Mesodermal cell (in vitro differentiated cells): Measurements from ENCODE around the gene FAM167B.
A peak's percentile ranks its signal among the peaks of the same experiment; 100 is the strongest.
"Not testable (repeated sequence)": the region's sequence is repeated elsewhere in the genome, so short reads cannot be mapped to it uniquely, and the experiment has no call there.

Experiments used
- H3K27ac ChIP-seq: 2 replicates; pipeline ENCODE4 v1.7.0; 2013; ENCODE audit warnings: mild to moderate bottlenecking, low read depth, low read length, moderate library complexity; ENCODE audit not compliant: severe bottlenecking
- H3K36me3 ChIP-seq: 2 replicates; pipeline ENCODE4 v1.7.1; 2013; ENCODE audit warnings: mild to moderate bottlenecking, low read length, moderate library complexity; ENCODE audit not compliant: control insufficient read depth, insufficient read depth
- H3K4me1 ChIP-seq: one replicate; pipeline ENCODE4 v1.7.1; 2013; ENCODE audit warnings: mild to moderate bottlenecking, low read length; ENCODE audit not compliant: insufficient read depth, control insufficient read depth, poor library complexity, severe bottlenecking
- H3K4me3 ChIP-seq: 2 replicates; pipeline ENCODE4 v1.7.0; 2013; ENCODE audit warnings: low read length, control low read depth, mild to moderate bottlenecking; ENCODE audit not compliant: insufficient read depth, poor library complexity, severe bottlenecking; ENCODE audit errors: extremely low read depth
- H3K9me3 ChIP-seq: 2 replicates; pipeline ENCODE4 v1.7.1; 2013; ENCODE audit warnings: mild to moderate bottlenecking, low read length, moderate library complexity; ENCODE audit not compliant: control insufficient read depth
- WGBS, 2 experiments: methylation state at CpG; one replicate each; pipeline ENCODE4 v1.1.5; 2013; ENCODE audit warnings: missing lambda C conversion rate in 2 of 2; ENCODE audit not compliant: insufficient coverage in 2 of 2; 5-methylcytosine and 5-hydroxymethylcytosine counted together

FAM167B gene

DNA sequence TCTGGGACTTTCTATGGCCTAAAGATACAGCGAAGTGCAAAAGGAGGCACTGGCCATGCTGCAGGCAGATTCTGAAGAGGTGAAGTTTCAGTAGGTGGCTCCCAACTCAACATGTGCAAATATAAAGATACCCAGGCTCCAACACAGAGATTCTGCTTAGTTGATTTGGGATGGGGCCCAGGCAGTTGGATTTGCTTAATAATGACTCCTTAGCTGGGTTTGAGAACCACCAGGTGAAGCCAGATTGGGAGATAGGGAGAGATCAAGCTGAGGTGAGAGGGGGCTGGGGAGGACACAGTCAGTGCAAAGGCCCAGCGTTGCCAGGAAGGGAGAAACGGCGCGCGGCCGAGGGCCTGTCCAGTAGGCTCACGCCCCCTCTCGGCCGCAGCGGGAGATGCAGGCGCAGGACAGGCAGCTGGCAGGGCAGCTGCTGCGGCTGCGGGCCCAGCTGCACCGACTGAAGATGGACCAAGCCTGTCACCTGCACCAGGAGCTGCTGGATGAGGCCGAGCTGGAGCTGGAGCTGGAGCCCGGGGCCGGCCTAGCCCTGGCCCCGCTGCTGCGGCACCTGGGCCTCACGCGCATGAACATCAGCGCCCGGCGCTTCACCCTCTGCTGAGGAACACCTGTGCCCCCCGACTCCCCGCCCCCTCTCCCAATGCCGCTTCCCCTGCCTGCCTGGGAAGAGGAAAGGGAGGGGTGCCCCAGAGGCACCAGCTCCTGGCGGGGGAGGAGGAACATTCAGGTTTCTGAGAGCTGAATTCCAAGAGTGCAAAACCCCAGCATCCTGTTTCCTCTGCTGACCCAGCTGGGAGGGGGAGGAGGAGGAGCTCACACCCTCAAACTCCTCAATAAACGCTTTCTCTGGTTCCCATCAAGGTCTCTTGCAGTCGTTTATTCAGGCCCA, 1.2 kb downstream of the FAM167B start:
- peak overlapping the region; percentile 5 for H3K4me3 ChIP-seq
- H3K36me3 ChIP-seq = no peaks in the 10 kb centered on the region
- H3K9me3 ChIP-seq = no peaks in the 10 kb centered on the region
- H3K27ac ChIP-seq = no peak overlapping the region
- peaks cover 14% of the 10 kb centered on the region for H3K4me1 ChIP-seq
- 8% methylated on average over 24 to 25 of the region's 31 CpGs for WGBS, 2 experiments

DNA sequence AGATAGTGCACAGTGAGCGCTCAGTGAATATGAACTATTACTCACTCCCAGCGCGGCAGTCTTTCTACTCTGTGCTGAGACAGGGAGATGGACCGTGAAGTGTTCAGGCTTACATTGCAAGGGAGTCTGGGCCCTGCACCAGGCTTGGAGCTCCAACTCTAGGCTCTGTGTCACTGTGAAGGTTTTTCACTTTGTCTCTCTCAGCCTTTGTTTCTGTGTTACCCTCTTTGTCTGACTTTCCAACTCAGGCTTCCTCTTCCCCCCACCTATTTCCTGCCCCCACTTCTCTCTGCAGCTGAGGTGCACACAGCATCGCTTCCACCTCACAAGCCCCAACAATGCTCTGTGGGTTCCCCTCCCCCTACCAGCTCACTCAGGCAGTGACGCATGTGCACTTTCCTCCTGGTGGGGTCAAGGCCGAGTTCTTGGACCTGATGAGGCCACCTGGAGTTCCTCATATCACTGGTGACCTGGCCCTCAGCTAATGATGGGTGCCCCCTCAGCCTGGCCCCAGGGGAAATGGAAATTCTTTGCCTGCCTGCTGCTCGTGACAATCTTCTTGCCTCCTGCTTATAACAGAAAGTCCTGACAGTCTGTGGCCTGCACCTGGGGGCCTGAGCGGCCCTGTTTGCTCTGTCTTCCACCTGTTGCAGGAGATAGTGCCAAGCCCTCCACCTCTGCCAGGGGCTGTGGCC, 3.0 kb downstream of the FAM167B start:
- 83% methylated on average over 8 to 9 of the region's 9 CpGs for WGBS, 2 experiments
- Histone ChIP-seq H3K4me1 (peaks cover 14% of the 10 kb centered on the region), H3K27ac (peak overlapping the region; percentile 71), H3K36me3 (no peaks in the 10 kb centered on the region), H3K9me3 (no peaks in the 10 kb centered on the region), H3K4me3 (no peak overlapping the region)

DNA sequence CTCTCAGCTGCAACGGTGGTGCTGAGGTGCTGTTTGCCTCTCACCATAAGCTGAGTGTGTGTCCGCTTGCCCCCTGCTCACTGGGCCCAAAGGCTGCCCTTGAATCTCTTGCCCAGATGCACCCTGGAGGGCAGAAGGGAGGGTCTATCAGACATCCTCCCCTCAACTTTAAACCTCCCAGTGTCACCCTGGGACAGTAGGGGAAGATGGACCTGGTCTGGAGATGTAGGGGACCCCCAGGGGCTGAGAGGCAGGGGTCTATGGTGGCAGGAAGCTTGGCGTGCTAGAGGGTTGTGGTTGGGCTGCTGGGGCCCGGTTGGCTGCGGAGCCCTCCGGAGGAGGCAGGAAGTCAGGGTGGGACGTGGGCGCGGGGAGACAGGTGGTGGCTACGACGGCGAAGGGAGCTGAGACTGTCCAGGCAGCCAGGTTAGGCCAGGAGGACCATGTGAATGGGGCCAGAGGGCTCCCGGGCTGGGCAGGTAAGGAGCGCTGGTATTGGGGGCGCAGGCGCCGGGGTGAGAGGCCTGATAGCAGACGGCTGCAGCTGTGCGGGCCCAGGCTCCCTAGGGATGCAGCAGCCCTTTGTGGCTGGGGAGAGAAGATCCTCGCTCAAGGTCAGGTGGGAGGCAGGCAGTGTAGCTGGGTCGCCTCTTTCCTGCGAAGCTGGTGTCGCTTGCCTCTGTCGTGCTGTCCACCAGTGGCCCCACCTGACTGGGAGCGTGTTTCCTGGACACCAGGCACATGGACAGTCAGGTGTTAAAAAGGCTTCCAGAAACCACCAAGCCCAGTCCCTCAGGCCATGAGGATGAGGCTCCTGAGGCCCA, 4.1 kb downstream of the FAM167B start, which contains the start of gene LCK:
Gene LCK, plus strand, starts transcription at position 373 of the 824 bp plus-strand sequence. CDS start 23,065 bp downstream, outside the sequence.
- H3K36me3 ChIP-seq = no peaks in the 10 kb centered on the region
- no peak within 1 kb of the TSS for H3K27ac ChIP-seq
- H3K4me3 ChIP-seq = no peak within 1 kb of the TSS
- H3K4me1 ChIP-seq = peaks cover 14% of the 10 kb centered on the region
- WGBS, 2 experiments = 91 to 93% methylated on average over 19 to 23 of the region's 25 CpGs
- no peaks in the 10 kb centered on the region for H3K9me3 ChIP-seq

- WGBS, 2 experiments = 91 to 97% methylated on average over 7 to 8 of the region's 10 CpGs
- Histone ChIP-seq H3K36me3 (no peaks in the 10 kb centered on the region), H3K9me3 (no peaks in the 10 kb centered on the region), H3K4me1 (no peaks in the 10 kb centered on the region), H3K27ac (no peak overlapping the region), H3K4me3 (no peak overlapping the region)
Measured at GRCh38 chr1:32255072-32256071, 8.3 kb downstream of the FAM167B start.

GRCh38 chr1:32256473-32257226, 9.6 kb downstream of the FAM167B start:
- no peak overlapping the region for H3K4me3 ChIP-seq
- H3K36me3 ChIP-seq = no peaks in the 10 kb centered on the region
- no peaks in the 10 kb centered on the region for H3K4me1 ChIP-seq
- H3K9me3 ChIP-seq = no peaks in the 10 kb centered on the region
- 88 to 94% methylated on average over 5 to 6 of the region's 9 CpGs for WGBS, 2 experiments
- no peak overlapping the region for H3K27ac ChIP-seq

- no peaks in the 10 kb centered on the region for H3K9me3 ChIP-seq
- WGBS, 2 experiments = 91 to 95% methylated on average over 6 of the region's 6 CpGs
Measured at GRCh38 chr1:32257227-32257508, 10.1 kb downstream of the FAM167B start.

GRCh38 chr1:32263236-32263593, 16.2 kb downstream of the FAM167B start:
- H3K27ac ChIP-seq, H3K36me3 ChIP-seq, H3K4me3 ChIP-seq, H3K4me1 ChIP-seq, H3K9me3 ChIP-seq: not testable (repeated sequence)
- WGBS, 2 experiments = 100% methylated on average over 1 to 2 of the region's 4 CpGs

More at GRCh38 chr1:32257227-32257508, 10.1 kb downstream of the FAM167B start:
- H3K27ac ChIP-seq = no peak overlapping the region
- no peaks in the 10 kb centered on the region for H3K4me1 ChIP-seq
- no peaks in the 10 kb centered on the region for H3K36me3 ChIP-seq
- H3K4me3 ChIP-seq = no peak overlapping the region

DNA sequence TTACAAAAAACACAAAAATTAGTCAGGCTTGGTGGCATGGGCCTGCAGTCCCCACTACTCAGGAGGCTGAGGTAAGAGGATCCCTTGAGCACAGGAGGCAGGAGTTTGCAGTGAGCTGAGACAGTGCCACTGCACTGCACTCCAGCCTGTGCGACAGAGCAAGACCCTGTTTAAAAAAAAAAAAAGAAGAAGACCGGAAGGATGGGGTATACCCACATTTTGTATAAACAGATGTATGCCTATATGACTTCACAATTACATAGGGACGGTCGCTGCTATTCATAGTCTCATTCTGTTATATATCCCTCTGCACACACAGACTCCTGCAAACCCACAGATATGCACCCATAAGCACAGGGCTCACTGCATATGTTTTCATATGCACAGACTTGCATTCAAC, 16.7 kb downstream of the FAM167B start:
- no peaks in the 10 kb centered on the region for H3K9me3 ChIP-seq
- H3K4me1 ChIP-seq = no peaks in the 10 kb centered on the region
- H3K27ac ChIP-seq = no peak overlapping the region
- H3K4me3 ChIP-seq = no peak overlapping the region
- H3K36me3 ChIP-seq = no peaks in the 10 kb centered on the region
- WGBS, 2 experiments = 85 to 88% methylated on average over 2 of the region's 4 CpGs

DNA sequence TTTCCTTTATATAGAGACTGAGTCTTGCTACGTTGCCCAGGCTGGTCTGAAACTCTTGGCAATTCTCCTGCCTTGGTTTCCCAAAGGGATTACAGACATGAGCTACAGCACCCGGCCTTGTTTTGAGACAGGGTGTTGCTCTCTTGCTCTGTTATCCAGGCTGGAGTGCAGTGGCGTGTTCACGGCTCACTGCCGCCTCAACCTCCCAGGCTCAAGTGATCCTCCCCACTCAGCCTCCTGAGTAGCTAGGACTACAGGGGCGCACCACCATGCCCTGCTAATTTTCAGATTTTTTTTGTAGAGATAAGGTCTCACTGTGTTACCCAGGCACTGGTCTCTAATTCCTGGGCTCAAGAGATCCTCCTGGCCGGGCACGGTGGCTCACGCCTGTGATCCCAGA, 18.8 kb downstream of the FAM167B start:
- no peak overlapping the region for H3K27ac ChIP-seq
- no peak overlapping the region for H3K4me3 ChIP-seq
- WGBS, 2 experiments = 89 to 98% methylated on average over 8 to 9 of the region's 9 CpGs
- H3K36me3 ChIP-seq = no peaks in the 10 kb centered on the region
- H3K4me1 ChIP-seq = no peaks in the 10 kb centered on the region
- H3K9me3 ChIP-seq = no peaks in the 10 kb centered on the region
